ENCODE data around the gene TENM3. TPM values are rescaled to one million over a fixed set of nuclear protein-coding genes. Genes with fewer than 3 reads are reported as not detected.

TENM3 gene
- total and polyA plus RNA-seq, 2 of the 8 experiments (the other 6 are each of a cell fraction or from before 2014, with no cell fraction given): 36.9 to 69.3 TPM

- 90% methylated on average over 3 of the region's 3 CpGs; no CpG with 5 or more reads in 1 of the 2 experiments for WGBS, 2 experiments (ENCODE audit: extremely low coverage in 1 of 2, insufficient coverage in 1 of 2, insufficient read length in 1 of 2, insufficient replicate concordance in 2 of 2, low coverage in 1 of 2, low lambda C conversion rate in 2 of 2, missing lambda C conversion rate in 1 of 2)
- FAIRE-seq (no peak), DNase-seq (ENCODE audit: low read depth in 1 of 2, low spot score in 2 of 2) (no peak)
- H3K79me1 ChIP-seq (ENCODE audit: low read depth, low read length): peaks cover 2% of the 10 kb centered on the region; the same call in 1 of the 2 replicates
- POLR2A ChIA-PET (ENCODE audit: partially characterized antibody): no interaction called here
- no peak overlapping the region for H2AFZ ChIP-seq (ENCODE audit: low read length)
- H3K56ac ChIP-seq (replicated peaks; ENCODE audit: insufficient read length, low read depth, low read length): no peak overlapping the region
- H3K23ac ChIP-seq (ENCODE audit: insufficient read length): no peak overlapping the region
- no peak overlapping the region for H4K8ac ChIP-seq (ENCODE audit: extremely low read depth, insufficient read depth, low read length)
- CTCF ChIA-PET (ENCODE audit: partially characterized antibody): no interaction called here
- no peak overlapping the region for H3K9ac ChIP-seq (replicated peaks in 1 of 4; ENCODE audit: extremely low read depth in 1 of 4, low read depth in 3 of 4, low read length in 3 of 4)
- no peak overlapping the region for H4K5ac ChIP-seq (ENCODE audit: insufficient read length, low read depth, low read length)
- no peak overlapping the region for H3K27ac ChIP-seq (ENCODE audit: low read depth, low read length)
- H2BK5ac ChIP-seq (ENCODE audit: low read depth, low read length): no peak overlapping the region
- no peak overlapping the region for H2BK120ac ChIP-seq (replicated peaks; ENCODE audit: low read depth, low read length)
- H2BK12ac ChIP-seq (ENCODE audit: low read depth, low read length): no peak overlapping the region
- no peak overlapping the region for H3K4me2 ChIP-seq (ENCODE audit: insufficient read depth in 1 of 2, low read depth in 2 of 2, low read length in 2 of 2)
- peaks cover 0 to 3% (median under 1%) of the 10 kb centered on the region in 4 experiments; a peak in 3 of 8 replicates for H3K36me3 ChIP-seq (ENCODE audit: control insufficient read depth in 2 of 4, insufficient read depth in 4 of 4, low read length in 3 of 4)
- no peak overlapping the region for H3K4ac ChIP-seq (replicated peaks; ENCODE audit: insufficient read length, low read depth, low read length)
- no peak overlapping the region for H4K91ac ChIP-seq (replicated peaks; ENCODE audit: insufficient read length, low read length)
- no peaks in the 10 kb centered on the region; a peak in 1 of 7 replicates for H3K27me3 ChIP-seq (replicated peaks in 1 of 4; ENCODE audit: control insufficient read depth in 3 of 4, extremely low read depth in 1 of 4, insufficient read depth in 3 of 4, low read length in 3 of 4)
- H3K23me2 ChIP-seq (ENCODE audit: low read depth, low read length): peaks cover 2% of the 10 kb centered on the region; the same call in 1 of the 2 replicates
- no peak overlapping the region for H3K4me3 ChIP-seq (ENCODE audit: extremely low read depth in 1 of 4, insufficient read depth in 2 of 4, low read depth in 3 of 4, low read length in 4 of 4)
- H3K18ac ChIP-seq (ENCODE audit: extremely low read depth, low read length): no peak overlapping the region
- no peak overlapping the region for H2AK5ac ChIP-seq (ENCODE audit: low read depth, low read length)
- H3K79me2 ChIP-seq (ENCODE audit: control insufficient read depth in 1 of 2, insufficient read depth in 2 of 2, low read length in 2 of 2): no peaks in the 10 kb centered on the region
- H3K9me3 ChIP-seq (ENCODE audit: insufficient read depth in 2 of 2, low read depth in 1 of 2, low read length in 1 of 2): no peaks in the 10 kb centered on the region
- no peak overlapping the region for H2BK20ac ChIP-seq (ENCODE audit: low read length)
- no peaks in the 10 kb centered on the region for H4K20me1 ChIP-seq (replicated peaks in 1 of 2; ENCODE audit: control insufficient read depth in 1 of 2, insufficient read depth in 2 of 2, low read length in 2 of 2)
- peaks cover 0 to 6% (median 0%) of the 10 kb centered on the region in 4 experiments; a peak in 2 of 7 replicates for H3K4me1 ChIP-seq (replicated peaks in 1 of 4; ENCODE audit: control insufficient read depth in 3 of 4, insufficient read depth in 4 of 4, low read length in 3 of 4)
- no peak overlapping the region for H3K14ac ChIP-seq (ENCODE audit: insufficient read length)
- H2BK15ac ChIP-seq (ENCODE audit: low read length): no peak overlapping the region
- no peak for TF ChIP-seq CHD1 (IDR thresholded peaks at IDR 0.05; ENCODE audit: low read depth, low read length)
- TF ChIP-seq TBP (IDR thresholded peaks at IDR 0.05; ENCODE audit: low read depth, low read length): no peak
- no peak for TF ChIP-seq EP300 (IDR thresholded peaks at IDR 0.05; ENCODE audit: borderline replicate concordance in 1 of 2, low read depth in 2 of 2, low read length in 2 of 2)
- no peak for TF ChIP-seq ATF3 (IDR thresholded peaks at IDR 0.05; ENCODE audit: insufficient read depth, low read depth, low read length)
- TF ChIP-seq POLR2AphosphoS5 (IDR thresholded peaks at IDR 0.05; ENCODE audit: low read depth, low read length): no peak
- no peak for TF ChIP-seq BACH1 (IDR thresholded peaks at IDR 0.05; ENCODE audit: low read length)
- no peak for TF ChIP-seq YY1 (IDR thresholded peaks at IDR 0.05; ENCODE audit: low read depth, low read length)
- TF ChIP-seq SIX5 (IDR thresholded peaks at IDR 0.05; ENCODE audit: low read depth, low read length): no peak
- TF ChIP-seq SP1 (IDR thresholded peaks at IDR 0.05; ENCODE audit: low read depth, low read length): no peak
- TF ChIP-seq TCF12 (IDR thresholded peaks at IDR 0.05; ENCODE audit: low read depth, low read length): no peak
- TF ChIP-seq SRF (IDR thresholded peaks at IDR 0.05; ENCODE audit: low read depth, low read length): no peak
- no peak for TF ChIP-seq E2F6 (IDR thresholded peaks at IDR 0.05)
- no peak for TF ChIP-seq TEAD4 (IDR thresholded peaks at IDR 0.05; ENCODE audit: low read depth, low read length)
- no peak for TF ChIP-seq POU5F1 (IDR thresholded peaks at IDR 0.05; ENCODE audit: low read depth, low read length)
- no peak for TF ChIP-seq CTBP2 (IDR thresholded peaks at IDR 0.05; ENCODE audit: borderline replicate concordance, insufficient read depth, insufficient read length, low read length)
Observed at GRCh38 chr4:182325397-182325796, 82.2 kb downstream of the TENM3 start.
